Mesenteric fat pad (tissue), 1 donor: ENCODE data around the gene ABCB6. TPM values are rescaled to one million over a fixed set of nuclear protein-coding genes. Genes with fewer than 3 reads are reported as not detected.

Experiments used
- DNase-seq: peaks from one replicate; pipeline ENCODE4 v3.0.0-alpha.2; 2020; ENCODE audit warnings: low spot score
- total RNA-seq: library from RNA; stranded (reverse); fragmentation: NEBNext Ultra II Directional; extraction: Animal tissue kit (Norgen Biotek cat#: 25700); gene quantifications from one replicate; pipeline ENCODE4 v1.2.1, GENCODE V29; 2021
- donor health status: DM: yes; HTN: yes; CAD: no.

Gene ABCB6
- total RNA-seq, 1 donor from 2014 or later: 36.5 TPM

DNA sequence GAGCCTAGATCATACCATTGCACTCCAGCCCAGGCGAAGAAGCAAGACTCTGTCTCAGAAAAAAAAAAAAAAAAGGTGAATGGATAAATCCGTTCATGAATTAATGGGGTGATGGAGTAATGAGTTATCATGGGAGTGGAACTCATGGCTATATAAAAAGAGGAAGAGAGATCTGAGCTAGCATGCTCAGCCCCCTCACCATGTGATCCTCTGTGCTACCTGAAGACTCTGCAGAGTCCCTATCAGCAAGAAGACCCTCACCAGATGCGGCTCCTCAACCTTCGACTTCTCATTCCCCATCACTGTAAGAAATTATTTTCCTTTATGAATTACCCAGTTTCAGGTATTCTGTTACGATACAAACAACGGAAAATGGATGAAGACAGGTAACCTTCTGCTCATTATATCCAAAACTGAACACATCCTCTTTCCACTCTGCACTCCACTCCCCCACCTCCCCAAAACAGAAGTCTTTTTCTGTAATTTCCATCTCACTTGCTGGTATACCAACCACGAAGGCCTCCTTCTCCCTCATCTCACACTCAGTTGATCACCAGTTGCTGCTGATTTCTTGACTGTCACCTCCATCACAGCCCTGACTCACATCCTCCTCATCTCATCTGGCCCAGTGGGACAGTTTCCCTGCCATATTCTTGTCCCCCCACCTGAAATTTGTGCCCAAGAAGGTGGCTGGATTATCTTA lies 31.9 kb downstream of the ABCB6 start:
- no peak for DNase-seq

DNA sequence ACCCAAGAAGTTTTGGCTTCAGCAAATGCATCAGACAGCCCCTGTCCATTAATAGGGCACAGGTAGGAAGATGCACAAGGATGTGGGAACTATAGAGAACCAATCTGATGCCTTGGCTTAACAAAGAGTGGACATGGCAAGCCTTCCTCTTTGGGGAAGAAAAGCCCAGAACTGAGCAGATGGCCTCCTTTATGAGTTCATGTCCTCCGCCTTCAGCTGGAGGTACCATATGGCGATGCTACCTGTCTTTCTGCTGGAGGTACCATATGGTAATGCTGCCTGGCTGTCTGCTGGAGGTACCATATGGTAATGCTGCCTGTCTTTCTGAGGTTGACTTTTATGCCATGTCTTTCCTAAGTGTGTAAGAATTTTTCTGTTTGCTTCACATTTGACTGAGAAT lies 34.6 kb downstream of the ABCB6 start:
- DNase-seq: no peak

DNA sequence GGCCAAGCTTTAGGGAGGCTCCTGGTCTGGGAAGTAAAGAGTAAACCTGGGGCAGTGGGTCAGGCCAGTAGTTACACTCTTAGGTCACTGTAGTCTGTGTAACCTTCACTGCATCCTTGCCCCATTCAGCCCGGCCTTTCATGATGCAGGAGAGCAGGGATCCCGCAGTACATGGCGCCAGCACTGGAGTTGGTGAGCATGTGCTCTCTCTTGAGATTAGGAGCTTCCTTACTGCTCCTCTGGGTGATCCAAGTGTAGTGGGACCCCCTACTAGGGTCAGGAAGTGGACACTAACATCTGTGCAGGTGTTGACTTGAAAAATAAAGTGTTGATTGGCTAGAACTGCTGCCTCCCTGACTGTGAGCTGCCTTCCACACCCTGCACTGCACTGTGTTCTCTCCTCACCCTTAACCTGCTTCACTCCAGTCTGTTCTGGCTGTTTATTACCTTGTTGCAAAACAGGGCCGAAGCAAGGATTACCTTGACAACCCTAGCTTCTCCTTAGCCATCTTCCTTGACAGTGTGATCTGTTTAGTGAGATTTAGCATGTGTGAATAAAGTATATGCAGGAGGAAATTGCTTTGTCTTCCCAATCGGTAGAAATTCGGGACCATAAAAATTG lies 35.5 kb downstream of the ABCB6 start:
- no peak for DNase-seq

DNA sequence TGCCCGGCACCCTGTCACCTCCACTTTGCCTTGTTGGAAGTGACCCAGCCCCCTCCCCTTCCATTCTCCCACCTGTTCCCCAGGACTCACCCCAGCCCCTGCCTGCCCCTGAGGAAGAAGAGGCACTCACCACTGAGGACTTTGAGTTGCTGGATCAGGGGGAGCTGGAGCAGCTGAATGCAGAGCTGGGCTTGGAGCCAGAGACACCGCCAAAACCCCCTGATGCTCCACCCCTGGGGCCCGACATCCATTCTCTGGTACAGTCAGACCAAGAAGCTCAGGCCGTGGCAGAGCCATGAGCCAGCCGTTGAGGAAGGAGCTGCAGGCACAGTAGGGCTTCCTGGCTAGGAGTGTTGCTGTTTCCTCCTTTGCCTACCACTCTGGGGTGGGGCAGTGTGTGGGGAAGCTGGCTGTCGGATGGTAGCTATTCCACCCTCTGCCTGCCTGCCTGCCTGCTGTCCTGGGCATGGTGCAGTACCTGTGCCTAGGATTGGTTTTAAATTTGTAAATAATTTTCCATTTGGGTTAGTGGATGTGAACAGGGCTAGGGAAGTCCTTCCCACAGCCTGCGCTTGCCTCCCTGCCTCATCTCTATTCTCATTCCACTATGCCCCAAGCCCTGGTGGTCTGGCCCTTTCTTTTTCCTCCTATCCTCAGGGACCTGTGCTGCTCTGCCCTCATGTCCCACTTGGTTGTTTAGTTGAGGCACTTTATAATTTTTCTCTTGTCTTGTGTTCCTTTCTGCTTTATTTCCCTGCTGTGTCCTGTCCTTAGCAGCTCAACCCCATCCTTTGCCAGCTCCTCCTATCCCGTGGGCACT lies 36.2 kb downstream of the ABCB6 start:
- no peak for DNase-seq

DNA sequence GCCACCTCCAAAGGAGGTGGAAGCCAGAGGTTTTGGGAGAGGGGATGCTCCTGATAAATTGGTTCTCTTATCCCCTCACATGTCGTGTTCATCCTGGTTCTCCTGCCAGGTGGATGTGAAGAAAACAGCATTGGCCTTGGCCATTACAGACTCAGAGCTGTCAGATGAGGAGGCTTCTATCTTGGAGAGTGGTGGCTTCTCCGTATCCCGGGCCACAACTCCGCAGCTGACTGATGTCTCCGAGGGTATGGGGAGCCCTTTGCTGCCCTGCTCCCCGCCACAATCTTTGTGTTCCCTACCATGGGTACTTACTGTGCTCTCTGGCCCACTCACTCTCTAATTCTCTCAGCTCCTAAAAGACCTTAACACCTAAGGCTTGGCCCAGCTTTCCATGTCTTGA lies 37.2 kb downstream of the ABCB6 start:
- DNase-seq: no peak

DNA sequence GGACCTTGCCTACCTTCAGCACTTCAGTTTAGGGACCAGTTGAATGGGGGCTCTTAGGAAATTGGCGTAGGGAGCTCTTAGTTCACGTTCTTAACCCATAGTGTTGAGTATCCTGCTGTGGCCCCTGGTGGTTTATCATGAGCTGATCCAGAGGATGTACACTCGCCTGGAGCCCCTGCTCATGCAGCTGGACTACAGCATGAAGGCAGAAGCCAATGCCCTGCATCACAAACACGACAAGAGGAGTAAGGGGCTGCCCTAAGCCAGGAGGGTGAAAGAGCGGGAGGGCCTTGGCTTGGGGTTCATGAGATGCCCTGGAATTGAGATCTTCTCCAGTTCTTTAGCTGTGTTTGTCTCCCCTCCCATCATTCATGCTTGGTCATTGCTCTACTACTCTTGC lies 37.8 kb downstream of the ABCB6 start:
- no peak for DNase-seq

DNA sequence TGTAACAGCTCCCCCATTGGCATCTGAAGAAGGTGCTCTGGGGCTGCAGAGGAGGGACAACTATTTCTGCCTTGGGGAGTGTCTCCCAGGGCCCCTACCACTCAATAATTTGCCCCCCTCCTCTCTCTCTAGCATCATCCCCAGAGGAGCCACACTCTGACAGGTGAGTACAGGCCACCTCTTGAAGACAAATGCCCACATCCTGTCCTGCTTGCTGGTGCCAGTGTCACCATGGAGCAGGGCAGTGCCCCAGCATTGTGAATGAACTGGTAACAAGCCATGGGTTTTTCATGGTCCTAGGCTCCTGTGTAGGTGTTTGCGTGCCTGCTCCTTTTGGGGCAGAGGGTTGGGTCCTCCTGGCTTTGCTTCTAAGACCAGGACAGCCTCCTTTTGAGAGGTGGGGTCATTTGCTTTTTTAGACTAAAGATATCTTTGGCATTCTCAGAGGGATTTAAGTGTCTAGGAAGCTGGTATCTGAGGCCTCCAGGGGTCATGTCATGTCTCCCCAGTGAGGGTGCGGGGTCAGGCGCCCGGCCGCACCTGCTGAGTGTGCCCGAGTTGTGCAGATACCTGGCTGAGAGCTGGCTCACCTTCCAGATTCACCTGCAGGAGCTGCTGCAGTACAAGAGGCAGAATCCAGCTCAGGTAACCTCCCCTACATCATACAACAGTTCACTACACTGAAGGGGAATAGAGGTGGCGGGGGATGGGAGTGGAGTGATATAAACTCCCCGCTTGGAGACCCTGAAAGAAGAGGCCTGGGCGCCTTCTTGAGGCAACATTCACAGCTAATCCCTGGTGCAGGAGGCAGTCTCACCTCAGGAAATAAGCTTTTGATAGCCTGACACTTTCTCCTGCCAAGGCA lies 38.9 kb downstream of the ABCB6 start:
- no peak for DNase-seq

DNA sequence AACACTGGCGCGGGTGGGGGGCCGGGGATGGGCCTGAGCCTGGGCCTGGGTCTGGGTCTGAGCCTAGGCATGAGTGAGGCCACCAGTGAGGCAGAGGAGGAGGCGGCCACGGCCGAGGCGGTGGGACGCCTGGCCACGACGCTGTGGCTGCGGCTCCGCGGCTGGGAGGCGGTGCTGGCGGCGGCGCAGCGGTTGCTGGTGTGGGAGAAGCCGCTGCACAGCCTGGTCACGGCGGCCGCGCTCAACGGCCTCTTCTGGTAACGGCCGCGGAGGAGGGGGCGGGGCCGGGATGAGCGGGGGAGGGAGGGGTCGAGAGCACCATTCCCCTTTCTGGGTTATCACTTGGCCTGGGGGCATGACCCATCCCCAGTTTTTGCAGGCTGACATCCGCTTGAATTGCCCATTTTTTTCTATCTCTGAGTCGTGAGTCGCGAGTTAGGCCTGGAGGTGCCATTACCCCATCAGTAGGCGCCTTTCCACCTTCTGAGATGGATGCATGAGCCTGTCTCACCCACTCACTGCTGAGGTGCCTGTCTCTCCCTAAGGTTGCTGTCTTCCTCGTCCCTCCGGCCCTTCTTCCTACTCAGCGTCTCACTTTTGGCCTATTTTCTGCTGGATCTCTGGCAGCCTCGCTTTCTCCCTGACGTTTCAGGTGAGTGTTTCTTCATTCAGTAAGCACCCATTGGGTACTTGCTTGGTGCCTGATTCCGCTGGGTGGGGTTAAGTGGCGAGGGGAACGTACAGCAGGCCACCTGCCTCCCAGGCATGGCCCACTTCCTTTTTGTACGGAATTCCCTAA lies 40.2 kb downstream of the ABCB6 start:
- no peak for DNase-seq

DNA sequence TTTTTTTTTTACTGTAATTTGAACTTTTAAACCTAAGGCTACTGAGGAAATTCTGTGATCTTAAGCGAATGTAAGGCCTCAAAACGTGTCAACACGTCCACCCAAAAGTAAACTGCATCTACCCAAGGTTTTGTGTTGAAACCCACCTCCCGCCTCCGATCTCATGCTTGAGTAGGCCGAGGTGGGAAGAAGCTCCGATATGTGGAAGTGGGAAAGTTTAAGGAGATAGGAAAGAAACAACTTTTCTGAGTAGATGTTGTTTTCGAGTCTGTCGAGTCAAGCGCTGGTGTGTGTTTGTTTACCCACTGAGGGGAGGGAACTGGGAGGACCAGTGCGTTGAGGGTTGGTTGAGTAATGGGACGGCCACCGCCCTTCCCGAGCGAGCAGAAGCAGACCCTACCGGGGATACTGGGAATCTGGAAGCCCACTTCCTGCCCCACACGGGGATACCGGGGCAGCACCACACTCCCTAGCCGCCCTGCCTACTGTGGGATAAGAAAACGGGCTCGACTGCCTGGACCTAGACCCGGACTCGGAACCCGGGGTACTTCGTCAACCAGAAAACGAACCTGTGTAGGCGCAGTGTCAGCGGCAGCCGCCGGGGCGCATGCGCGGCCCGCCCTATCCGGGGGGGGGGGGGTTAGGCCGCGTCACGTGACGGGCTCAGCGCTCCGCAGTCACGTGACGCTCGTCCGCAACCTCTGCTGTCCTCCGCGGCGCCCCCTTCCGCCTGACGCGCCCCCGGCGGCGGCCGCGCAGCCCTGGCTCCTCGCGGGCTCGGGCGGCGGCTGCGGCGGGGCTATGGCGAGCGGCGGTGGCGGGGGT lies 41.0 kb downstream of the ABCB6 start, which contains the start of gene RETREG2:
RETREG2 (plus strand) TSS at position 724 of the 825 bp plus-strand sequence; CDS start at position 802, 78 bp downstream.
- DNase-seq: peak; percentile 94

DNA sequence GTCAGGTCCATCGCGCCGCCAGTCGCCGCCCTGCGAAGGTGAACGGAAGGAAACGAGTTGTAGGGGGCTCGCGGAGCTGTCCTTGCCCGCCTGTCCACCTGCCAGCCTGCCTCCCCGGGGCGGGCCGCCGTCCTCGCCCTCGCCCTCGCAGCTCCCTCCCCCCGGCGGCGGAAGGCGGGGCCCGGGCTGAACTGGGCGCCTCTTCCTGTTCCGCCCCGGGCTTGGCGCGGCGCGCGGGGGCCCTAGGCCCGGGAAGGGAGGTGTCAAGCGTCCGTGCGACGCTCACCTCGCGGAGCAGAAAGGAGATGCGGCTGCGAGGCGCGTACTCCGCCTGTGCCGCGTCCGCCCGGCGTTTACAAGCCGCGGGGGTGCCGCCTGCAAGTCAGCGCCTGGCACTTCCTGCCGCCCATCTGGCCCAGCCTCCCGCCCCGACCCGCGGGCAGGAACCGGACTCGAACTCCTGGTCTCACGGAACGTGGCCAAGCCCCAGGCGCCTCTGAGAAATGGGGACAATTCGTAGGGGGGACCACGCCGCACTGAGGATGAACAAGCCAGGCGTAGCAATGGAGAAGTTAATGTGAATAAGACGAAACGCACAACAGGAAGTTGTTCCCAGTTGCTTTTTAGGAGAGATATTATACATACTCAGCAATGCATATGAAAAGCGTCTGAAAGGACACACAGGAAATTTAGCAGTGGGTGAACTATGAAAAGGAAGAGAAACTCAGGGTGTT lies 41.8 kb downstream of the ABCB6 start, which contains the start of gene CNPPD1:
CNPPD1 (minus strand) TSS at position 108 of the 734 bp plus-strand sequence; CDS start at position 11, 97 bp downstream.
- DNase-seq: peak; percentile 95

DNA sequence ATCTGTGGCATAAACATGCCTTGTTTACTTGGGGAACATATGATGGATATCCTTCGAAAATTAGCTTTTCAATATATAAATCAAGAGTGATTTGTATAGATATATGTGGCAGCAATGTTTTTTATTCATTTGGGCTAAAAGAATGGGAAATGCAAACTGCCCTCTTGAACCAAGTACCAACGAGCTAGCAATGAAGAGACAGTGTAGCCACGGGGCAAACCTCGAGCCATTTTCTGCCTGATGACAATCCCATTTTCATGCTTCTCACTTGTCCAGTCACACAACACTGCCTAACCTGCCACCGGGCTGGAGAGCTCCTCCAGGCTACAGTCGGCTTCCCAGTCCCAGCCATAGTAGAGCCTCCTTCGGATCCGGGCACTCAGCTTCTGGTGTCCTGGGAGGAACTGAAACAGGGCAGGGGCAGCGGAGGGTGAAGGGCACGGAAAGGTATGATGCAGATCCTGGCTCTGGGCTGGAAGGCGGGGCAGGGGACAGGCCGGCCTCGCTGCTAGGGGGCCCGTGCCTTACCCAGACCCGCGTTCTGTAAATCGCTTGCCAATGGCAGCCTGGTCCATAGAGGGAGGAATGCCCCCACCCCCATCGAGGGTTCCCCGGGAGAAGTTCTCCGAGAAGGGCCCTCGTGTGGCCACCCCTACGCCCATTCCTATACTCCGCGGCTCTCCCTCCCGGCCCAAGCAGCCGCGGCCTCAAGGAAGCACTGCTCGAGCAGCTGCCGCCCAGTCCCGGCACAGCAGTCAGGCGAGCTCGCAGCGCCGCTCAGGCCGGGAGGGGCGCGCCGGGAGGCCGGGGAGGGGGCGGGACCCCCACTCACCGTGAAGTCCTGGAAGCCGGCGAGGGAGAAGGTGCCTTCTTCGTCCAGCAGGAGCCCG lies 42.6 kb downstream of the ABCB6 start:
- no peak for DNase-seq

DNA sequence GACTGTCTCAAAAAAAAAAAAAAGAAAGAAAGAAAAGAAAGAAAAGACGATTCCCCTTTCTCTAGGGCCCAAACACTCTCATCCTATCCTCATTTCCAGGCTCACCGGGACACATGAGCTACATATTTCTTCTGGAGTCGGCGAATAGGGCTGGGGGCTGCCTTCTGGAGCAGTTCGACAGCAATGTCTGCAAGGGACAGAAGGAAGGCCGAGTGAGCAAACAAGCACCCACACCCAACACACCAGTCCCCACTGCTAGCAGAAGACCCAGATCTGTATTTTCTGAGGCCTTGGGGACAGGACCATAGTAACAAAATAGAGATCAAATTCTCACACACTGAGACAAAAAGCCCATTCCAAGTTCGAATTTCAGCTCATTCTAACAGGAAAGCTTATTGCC lies 43.3 kb downstream of the ABCB6 start:
- no peak for DNase-seq

DNA sequence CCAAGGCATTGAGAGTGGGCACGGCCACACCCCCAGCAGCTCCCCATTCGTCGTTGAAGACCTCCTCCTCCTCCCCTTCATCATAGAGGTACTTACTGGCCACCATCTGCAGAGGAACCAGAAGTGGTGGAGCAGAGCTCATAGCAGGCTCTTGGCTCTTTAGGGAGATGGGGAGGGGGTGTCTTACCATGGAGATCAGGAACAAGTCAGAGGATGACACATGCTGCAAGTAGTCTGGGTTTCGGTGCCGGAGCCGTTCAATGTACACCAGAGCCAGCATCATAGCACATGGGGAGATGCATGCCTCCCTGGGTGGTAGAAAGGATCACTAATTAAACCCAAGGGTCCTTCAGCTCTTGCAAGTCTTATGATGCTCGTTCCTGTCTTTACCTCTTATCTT lies 44.0 kb downstream of the ABCB6 start:
- DNase-seq: no peak

DNA sequence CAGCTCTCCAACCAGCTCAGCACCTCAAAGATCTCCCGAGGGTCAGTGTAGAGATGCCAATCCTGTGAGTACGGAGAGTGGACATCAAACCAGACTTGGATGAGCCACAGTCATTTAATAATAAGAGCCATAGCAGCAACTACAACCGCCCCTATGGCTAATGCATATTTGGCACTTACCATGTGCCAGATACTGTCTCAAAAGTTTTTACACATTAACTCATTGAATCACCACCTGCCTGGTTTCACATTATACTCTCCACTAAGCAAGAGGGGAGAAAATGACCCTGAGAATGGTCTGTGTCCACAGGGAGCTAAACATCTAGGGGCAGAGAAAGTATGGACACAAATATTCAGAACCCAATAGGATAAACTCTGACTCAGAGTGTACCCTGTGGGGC lies 44.6 kb downstream of the ABCB6 start:
- DNase-seq: no peak

DNA sequence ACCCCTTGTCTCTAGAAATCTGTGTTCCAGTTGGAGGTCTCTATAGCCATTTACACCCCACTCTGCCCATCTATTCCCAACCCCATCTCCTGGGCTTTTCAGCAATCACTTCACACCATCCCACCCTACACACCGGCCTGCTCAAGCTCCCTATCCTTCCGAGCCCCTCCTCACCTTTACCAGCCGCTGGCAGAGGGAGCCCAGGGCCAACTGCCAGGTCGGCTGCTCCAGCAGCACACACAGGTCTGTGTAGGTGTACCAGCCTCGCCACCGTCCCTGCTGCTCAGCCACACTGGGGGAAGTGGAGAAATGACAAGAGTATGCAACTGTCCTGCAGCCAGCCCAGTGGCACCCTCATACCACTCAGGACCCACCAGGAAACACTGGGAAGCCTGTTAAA lies 45.6 kb downstream of the ABCB6 start:
- no peak for DNase-seq

DNA sequence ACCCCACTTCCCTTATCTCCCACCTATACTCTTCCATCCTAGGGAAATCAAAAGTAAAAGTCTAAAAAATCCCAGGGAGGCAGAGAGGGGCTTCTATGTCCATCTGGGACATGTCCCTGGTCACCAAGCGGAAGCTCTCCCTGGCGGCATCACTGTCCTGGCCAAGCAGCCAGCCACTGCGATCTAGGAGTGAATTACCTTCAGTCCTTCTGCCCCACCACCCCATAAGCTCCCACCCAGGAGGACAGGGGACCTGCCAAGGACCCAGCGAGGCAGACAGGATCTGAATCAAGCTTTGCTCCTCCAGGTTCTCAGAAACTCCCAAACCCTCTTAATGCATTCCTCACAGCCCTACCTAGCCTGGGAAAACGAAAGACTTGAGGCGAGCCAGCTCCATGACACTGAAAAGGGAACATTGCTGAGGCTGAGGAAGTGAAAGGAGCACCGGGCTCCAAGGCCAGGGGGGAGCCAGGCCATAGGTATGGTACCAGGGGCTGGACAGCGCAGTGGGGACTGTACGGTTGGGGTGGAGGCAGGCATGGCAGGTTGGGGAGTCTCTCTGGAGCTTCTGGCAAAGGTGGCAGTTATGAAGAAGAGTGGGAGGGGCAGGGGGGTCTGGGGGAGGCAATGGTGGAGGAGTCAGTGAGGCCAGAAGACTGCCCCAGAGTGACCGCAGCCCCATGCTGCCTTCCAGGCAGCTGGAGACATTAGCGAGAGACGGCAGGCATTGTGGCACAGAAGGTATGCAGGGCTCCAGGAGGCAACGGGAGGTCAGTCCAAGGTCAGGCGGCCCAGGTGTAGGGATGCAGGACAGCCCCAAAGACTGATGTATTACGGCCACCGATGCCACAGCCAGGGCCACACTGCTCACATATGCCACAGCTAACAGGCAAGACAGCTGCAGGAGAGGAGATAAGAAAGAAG lies 46.3 kb downstream of the ABCB6 start:
- DNase-seq: no peak
